Endodermal cell (in vitro differentiated cells): Measurements from ENCODE around the gene ARL4A. TPM values are rescaled to one million over a fixed set of nuclear protein-coding genes. Genes with fewer than 3 reads are reported as not detected.
"Not testable (repeated sequence)": the region's sequence is repeated elsewhere in the genome, so short reads cannot be mapped to it uniquely, and the experiment has no call there.

Source experiments
- DNase-seq: peaks from one replicate; pipeline ENCODE4 v3.0.0-alpha.2; 2017
- H3K27ac ChIP-seq: 2 replicates; pipeline ENCODE4 v1.5.1; 2013; ENCODE audit warnings: mild to moderate bottlenecking, low read depth, low read length, moderate library complexity
- H3K27me3 ChIP-seq: 2 replicates; pipeline ENCODE4 v1.6.1; 2013; ENCODE audit warnings: mild to moderate bottlenecking, low read length, moderate library complexity; ENCODE audit not compliant: insufficient read depth, control insufficient read depth, poor library complexity, severe bottlenecking
- H3K36me3 ChIP-seq: 2 replicates; pipeline ENCODE4 v1.7.0; 2013; ENCODE audit warnings: mild to moderate bottlenecking, low read length, moderate library complexity; ENCODE audit not compliant: control insufficient read depth, insufficient read depth
- H3K4me1 ChIP-seq: one replicate; pipeline ENCODE4 v1.7.0; 2013; ENCODE audit warnings: low read length; ENCODE audit not compliant: control insufficient read depth, insufficient read depth
- H3K4me3 ChIP-seq: 2 replicates; pipeline ENCODE4 v1.5.1; 2013; ENCODE audit warnings: mild to moderate bottlenecking, low read length, moderate library complexity
- H3K9ac ChIP-seq: 2 replicates; pipeline ENCODE4 v1.6.1; 2013; ENCODE audit warnings: mild to moderate bottlenecking, low read length, moderate library complexity; ENCODE audit not compliant: poor library complexity, severe bottlenecking; ENCODE audit errors: extremely low read depth
- H3K9me3 ChIP-seq: 2 replicates; pipeline ENCODE4 v1.6.1; 2013; ENCODE audit warnings: mild to moderate bottlenecking, low read length, moderate library complexity; ENCODE audit not compliant: control insufficient read depth
- H3K27ac Mint-ChIP-seq: 2 replicates; pipeline ENCODE4 v1.8.0; 2020; ENCODE audit warnings: mixed read lengths
- H3K27me3 Mint-ChIP-seq: 2 replicates; pipeline ENCODE4 v1.8.0; 2021; ENCODE audit warnings: mild to moderate bottlenecking, mixed read lengths; ENCODE audit not compliant: insufficient read depth
- H3K36me3 Mint-ChIP-seq: 2 replicates; pipeline ENCODE4 v1.8.0; 2020; ENCODE audit warnings: low read depth, mixed read lengths
- H3K4me1 Mint-ChIP-seq: 2 replicates; pipeline ENCODE4 v1.8.0; 2020; ENCODE audit warnings: mixed read lengths
- H3K4me3 Mint-ChIP-seq: 2 replicates; pipeline ENCODE4 v1.8.0; 2020; ENCODE audit warnings: mild to moderate bottlenecking, moderate library complexity, mixed read lengths
- H3K9me3 Mint-ChIP-seq: 2 replicates; pipeline ENCODE4 v1.8.0; 2020; ENCODE audit warnings: mild to moderate bottlenecking, mixed read lengths
- CTCF ChIP-seq: fragments of 200-600 bp; sonication (generic); conservative IDR thresholded peaks from 2 replicates; pipeline ENCODE4 v1.5.0; 2021; ENCODE audit warnings: antibody characterized with exemption, mild to moderate bottlenecking
- WGBS, 2 experiments: methylation state at CpG; one replicate each; pipeline versions ENCODE4 v1.1.5 to v1.1.7; 2013; ENCODE audit warnings: missing lambda C conversion rate in 2 of 2, mixed read lengths in 1 of 2; ENCODE audit not compliant: insufficient coverage in 1 of 2, insufficient read length in 1 of 2; 5-methylcytosine and 5-hydroxymethylcytosine counted together
- total RNA-seq, 2 donors: library from RNA; stranded (reverse); fragmentation: NEBNext Ultra II Directional in 1 of 2; extraction: Animal tissue kit (Norgen Biotek cat#: 25700) in 1 of 2; gene quantifications; 2 replicates in 1 of 2; 3 replicates in 1 of 2; pipeline ENCODE4 v1.2.1, GENCODE V29; 2021

The ARL4A gene
- total RNA-seq, 2 donors from 2014 or later: 19.1 to 26.4 TPM

GRCh38 chr7:12653518-12653917 is 33.9 kb upstream of the ARL4A start:
- H3K27ac ChIP-seq: no peak overlapping the region
- H3K9me3 ChIP-seq: no peaks in the 10 kb centered on the region
- H3K4me3 ChIP-seq: no peak overlapping the region
- H3K36me3 Mint-ChIP-seq: no peaks in the 10 kb centered on the region
- 96 to 100% methylated on average over 2 of the region's 2 CpGs for WGBS, 2 experiments
- peaks cover 4% of the 10 kb centered on the region for H3K4me1 Mint-ChIP-seq
- no peak for TF ChIP-seq CTCF
- DNase-seq: no peak
- no peak overlapping the region for H3K4me3 Mint-ChIP-seq
- peaks cover 4% of the 10 kb centered on the region for H3K4me1 ChIP-seq
- H3K9me3 Mint-ChIP-seq: no peaks in the 10 kb centered on the region
- no peaks in the 10 kb centered on the region for H3K27me3 ChIP-seq
- H3K27me3 Mint-ChIP-seq: no peaks in the 10 kb centered on the region
- H3K27ac Mint-ChIP-seq: no peak overlapping the region
- H3K36me3 ChIP-seq: no peaks in the 10 kb centered on the region
- no peak overlapping the region for H3K9ac ChIP-seq

GRCh38 chr7:12655161-12655560 is 32.3 kb upstream of the ARL4A start:
- Histone ChIP-seq H3K9ac (no peak overlapping the region), H3K4me1 (no peaks in the 10 kb centered on the region), H3K9me3 (no peaks in the 10 kb centered on the region), H3K27me3 (no peaks in the 10 kb centered on the region), H3K27ac (no peak overlapping the region), H3K4me3 (no peak overlapping the region), H3K36me3 (no peaks in the 10 kb centered on the region)
- DNase-seq: no peak
- peaks cover 6% of the 10 kb centered on the region for H3K4me1 Mint-ChIP-seq
- H3K27me3 Mint-ChIP-seq: no peaks in the 10 kb centered on the region
- H3K27ac Mint-ChIP-seq: no peak overlapping the region
- no peaks in the 10 kb centered on the region for H3K9me3 Mint-ChIP-seq
- TF ChIP-seq CTCF: no peak
- peaks cover 5% of the 10 kb centered on the region for H3K36me3 Mint-ChIP-seq
- no CpG with 5 or more reads among the region's 2 CpGs for WGBS, 2 experiments
- no peak overlapping the region for H3K4me3 Mint-ChIP-seq

DNA sequence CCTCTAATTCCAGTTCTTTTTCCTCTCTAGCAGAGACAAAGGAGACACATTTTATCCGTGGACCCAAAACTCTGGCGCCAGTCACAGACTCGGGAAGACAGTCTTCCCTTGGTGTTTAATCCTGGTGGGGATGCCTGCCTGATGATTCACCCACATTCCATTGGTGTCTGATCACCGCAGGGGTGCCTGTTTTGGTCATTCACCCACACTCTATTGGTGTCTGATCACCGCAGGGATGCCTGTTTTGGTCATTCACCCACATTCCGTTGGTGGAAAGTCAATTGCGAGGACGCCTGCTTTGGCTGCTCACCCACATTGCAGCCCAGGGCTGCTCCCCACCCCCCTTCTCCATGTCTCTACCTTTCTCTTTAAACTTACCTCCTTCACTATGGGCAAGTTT is 27.0 kb upstream of the ARL4A start:
- DNase-seq: peak; percentile 90
- WGBS, 2 experiments: 82 to 86% methylated on average over 7 to 8 of the region's 8 CpGs
- H3K4me1 Mint-ChIP-seq, H3K36me3 Mint-ChIP-seq, H3K9me3 Mint-ChIP-seq, H3K4me1 ChIP-seq, H3K9ac ChIP-seq, H3K27me3 ChIP-seq, H3K4me3 ChIP-seq, H3K9me3 ChIP-seq, H3K36me3 ChIP-seq, H3K27ac ChIP-seq, H3K4me3 Mint-ChIP-seq, H3K27me3 Mint-ChIP-seq: not testable (repeated sequence)
- peak overlapping the region; percentile 80 for H3K27ac Mint-ChIP-seq

DNA sequence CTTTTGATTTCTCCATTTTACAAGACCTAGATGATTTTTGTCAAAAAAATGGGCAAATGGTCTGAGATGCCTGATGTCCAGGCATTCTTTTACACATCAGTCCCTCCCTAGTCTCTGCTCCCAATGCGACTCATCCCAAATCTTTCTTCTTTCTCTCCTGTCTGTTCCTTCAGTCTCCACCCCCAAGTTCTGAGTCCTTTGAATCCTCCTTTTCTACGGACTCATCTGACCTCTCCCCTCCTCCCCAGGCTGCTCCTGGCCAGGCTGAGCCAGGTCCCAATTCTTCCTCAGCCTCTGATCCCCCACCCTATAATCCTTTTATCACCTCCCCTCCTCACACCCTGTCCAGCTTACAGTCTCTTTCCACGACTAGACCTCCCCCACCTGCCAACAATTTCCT is 26.4 kb upstream of the ARL4A start:
- DNase-seq, H3K9me3 ChIP-seq, H3K4me1 ChIP-seq, H3K27me3 ChIP-seq, H3K27ac ChIP-seq, H3K4me3 Mint-ChIP-seq, H3K27me3 Mint-ChIP-seq, H3K4me3 ChIP-seq, H3K9me3 Mint-ChIP-seq, H3K36me3 ChIP-seq, H3K9ac ChIP-seq, H3K36me3 Mint-ChIP-seq: not testable (repeated sequence)
- Mint-ChIP-seq H3K4me1 (peaks cover 10% of the 10 kb centered on the region), H3K27ac (peak overlapping the region; percentile 52)
- WGBS, 2 experiments: 65 to 72% methylated on average over 3 of the region's 3 CpGs
